Fibroblast of the aortic adventitia (primary cell): ENCODE results near the gene TMPRSS6. TPM values are rescaled to one million over a fixed set of nuclear protein-coding genes. Genes with fewer than 3 reads are reported as not detected.

Experiments
- DNase-seq: peaks from one replicate; pipeline ENCODE4 v3.0.0-alpha.2; 2010; ENCODE audit warnings: low read depth
- H3K4me3 ChIP-seq: 2 replicates; pipeline ENCODE4 v1.5.1; 2011; ENCODE audit warnings: low read depth, mild to moderate bottlenecking, control low read depth, low read length, moderate library complexity
- CTCF ChIP-seq: IDR thresholded peaks from 2 replicates; pipeline ENCODE4 v1.5.1; 2011; ENCODE audit warnings: mild to moderate bottlenecking, low read length, control low read depth, inconsistent platforms; ENCODE audit not compliant: insufficient read depth
- total RNA-seq: library from RNA; depleted of rRNA; stranded (reverse); fragments of >200 nt; gene quantifications from 2 replicates; pipeline ENCODE4 v1.2.3, GENCODE V29; 2012; ENCODE audit warnings: low replicate concordance

TMPRSS6 gene
- total RNA-seq, 1 donor: not detected

GRCh38 chr22:37090920-37091695 lies 18.4 kb downstream of the TMPRSS6 start:
- no peak overlapping the region for H3K4me3 ChIP-seq
- TF ChIP-seq CTCF: no peak
- no peak for DNase-seq

GRCh38 chr22:37089434-37089833 lies 20.1 kb downstream of the TMPRSS6 start:
- no peak overlapping the region for H3K4me3 ChIP-seq
- DNase-seq: no peak
- no peak for TF ChIP-seq CTCF

GRCh38 chr22:37088750-37089408 lies 20.6 kb downstream of the TMPRSS6 start:
- no peak for TF ChIP-seq CTCF
- H3K4me3 ChIP-seq: no peak overlapping the region
- no peak for DNase-seq

GRCh38 chr22:37088108-37088605 lies 21.4 kb downstream of the TMPRSS6 start:
- H3K4me3 ChIP-seq: no peak overlapping the region
- no peak for DNase-seq
- no peak for TF ChIP-seq CTCF

GRCh38 chr22:37086184-37086583 lies 23.3 kb downstream of the TMPRSS6 start:
- TF ChIP-seq CTCF: no peak
- no peak overlapping the region for H3K4me3 ChIP-seq
- no peak for DNase-seq

- no peak for TF ChIP-seq CTCF
- no peak overlapping the region for H3K4me3 ChIP-seq
- no peak for DNase-seq
Observed at GRCh38 chr22:37084385-37084784, 25.1 kb downstream of the TMPRSS6 start.
